ENCODE measurements around the gene CD36. TPM values are rescaled to one million over a fixed set of nuclear protein-coding genes. Genes with fewer than 3 reads are reported as not detected.
A peak's percentile ranks its signal among the peaks of the same experiment; 100 is the strongest.

The CD36 gene
- total RNA-seq, 1 experiment from 2014 or later = 0.32 TPM

- TF ChIP-seq CBX3 (IDR thresholded peaks at IDR 0.05; ENCODE audit: low read depth) (no peak), ZBTB33 (IDR thresholded peaks at IDR 0.05; ENCODE audit: extremely low read depth, insufficient replicate concordance, low read length) (no peak), EGR1 (IDR thresholded peaks at IDR 0.05; ENCODE audit: low read depth) (no peak), EZH2phosphoT487 (IDR thresholded peaks at IDR 0.05; ENCODE audit: borderline replicate concordance) (no peak)
These were observed 48.8 kb upstream of the CD36 start (continued) for GRCh38 chr7:80589631-80590030.

GRCh38 chr7:80591654-80592053 lies 46.8 kb upstream of the CD36 start:
- H3K27ac ChIP-seq (ENCODE audit: low read depth, low read length) = no peak overlapping the region
- ATAC-seq (no peak), DNase-seq (ENCODE audit: low read depth, low spot score) (no peak)
- no TSS peak for BruUV-seq (replicated peaks)
- no peak overlapping the region for H3K9ac ChIP-seq (ENCODE audit: low read length)
- H3K4me2 ChIP-seq (ENCODE audit: low read length) = no peak overlapping the region
- H3K4me3 ChIP-seq (replicated peaks in 1 of 2; ENCODE audit: low read depth in 1 of 2, low read length in 2 of 2) = no peak overlapping the region
- H3K9me2 ChIP-seq (ENCODE audit: insufficient read depth) = 0 out of 2 replicates have a peak, but pooled peaks cover 3% of the 10 kb centered on the region
- no peaks in the 10 kb centered on the region for H4K20me1 ChIP-seq (ENCODE audit: insufficient read depth)
- ChIA-PET CTCF (no interaction called here), RAD21 (ENCODE audit: low non-redundant PET in 1 of 2, low total read pairs in 2 of 2, uncharacterized antibody in 2 of 2, unreplicated experiment in 2 of 2) (no interaction called here), POLR2A (no interaction called here)
- no peaks in the 10 kb centered on the region for H3K79me2 ChIP-seq (ENCODE audit: insufficient read depth, low read length)
- intact Hi-C loops (cut with micrococcal nuclease) = no loop called here
- no peaks in the 10 kb centered on the region for H3K36me3 ChIP-seq (ENCODE audit: control insufficient read depth in 1 of 2, insufficient read depth in 2 of 2, low read length in 2 of 2)
- H3K4me1 ChIP-seq (ENCODE audit: control insufficient read depth in 1 of 2, insufficient read depth in 2 of 2, low read length in 2 of 2) = no peaks in the 10 kb centered on the region
- no peaks in the 10 kb centered on the region for H3K27me3 ChIP-seq (ENCODE audit: insufficient read depth, low read length)
- H2AFZ ChIP-seq (ENCODE audit: low read depth, low read length, poor library complexity, severe bottlenecking) = peak overlapping the region; percentile 73
- no peaks in the 10 kb centered on the region for H3K9me3 ChIP-seq (ENCODE audit: control insufficient read depth in 1 of 2, insufficient read depth in 1 of 2, low read depth in 1 of 2, low read length in 2 of 2)
- TF ChIP-seq EZH2 (IDR thresholded peaks at IDR 0.05) (no peak), POLR2A (IDR thresholded peaks at IDR 0.05; ENCODE audit: borderline replicate concordance, extremely low read depth, insufficient read depth, insufficient read length) (no peak), JUND (IDR thresholded peaks at IDR 0.05) (no peak), ZFX (IDR thresholded peaks at IDR 0.05) (no peak), CEBPB (IDR thresholded peaks at IDR 0.05; ENCODE audit: low read depth) (no peak)
